ENCODE measurements around the gene ATP6V0B. TPM values are rescaled to one million over a fixed set of nuclear protein-coding genes. Genes with fewer than 3 reads are reported as not detected.

Gene ATP6V0B
- total and polyA plus RNA-seq, 2 of the 13 experiments (the other 11 are each of a cell fraction or from before 2014, with no cell fraction given) = 157 to 161 TPM

- no peak for TF ChIP-seq ZBTB10 (CRISPR knock-in tag; IDR thresholded peaks at IDR 0.05; ENCODE audit: borderline replicate concordance)
- TF ChIP-seq LCORL (IDR thresholded peaks at IDR 0.05) = no peak
- TF ChIP-seq LCORL (CRISPR knock-in tag; IDR thresholded peaks at IDR 0.05) = peak; percentile 58; the same call in 1 of the 2 replicates
- no peak for TF ChIP-seq RCOR2 (CRISPR knock-in tag; IDR thresholded peaks at IDR 0.05)
- no peak; the same call in 1 of the 2 replicates for TF ChIP-seq ZNF331 (CRISPR knock-in tag; IDR thresholded peaks at IDR 0.05)
- no peak for TF ChIP-seq MLLT10 (CRISPR knock-in tag; IDR thresholded peaks at IDR 0.05)
- TF ChIP-seq ZNF256 (CRISPR knock-in tag; conservative IDR thresholded peaks at IDR 0.05) = no peak
- peak; percentile 61 for TF ChIP-seq U2AF1 (optimal IDR thresholded peaks at IDR 0.05; ENCODE audit: low read depth, low read length)
- TF ChIP-seq POLR2AphosphoS2 (IDR thresholded peaks at IDR 0.05; ENCODE audit: low read depth, low read length) = no peak
- TF ChIP-seq HNF4G (IDR thresholded peaks at IDR 0.05; ENCODE audit: borderline replicate concordance, low read depth, low read length) = no peak
- no peak for TF ChIP-seq HNF4G (CRISPR knock-in tag; IDR thresholded peaks at IDR 0.05; ENCODE audit: borderline replicate concordance, low read depth)
- TF ChIP-seq CCDC6 (CRISPR knock-in tag; IDR thresholded peaks at IDR 0.05) = no peak
- TF ChIP-seq CREBL2 (CRISPR knock-in tag; IDR thresholded peaks at IDR 0.05; ENCODE audit: borderline replicate concordance) = no peak
- TF ChIP-seq TARDBP (CRISPR knock-in tag; IDR thresholded peaks at IDR 0.05) = 0 out of 2 replicates have a peak, but pooled peaks have one; percentile 12
- peak; percentile 91 for TF ChIP-seq ZFX (CRISPR knock-in tag; IDR thresholded peaks at IDR 0.05; ENCODE audit: low read depth)
- TF ChIP-seq ZNF292 (CRISPR knock-in tag; IDR thresholded peaks at IDR 0.05; ENCODE audit: borderline replicate concordance, low read depth) = peak; percentile 57; the same call in 1 of the 2 replicates
- no peak for TF ChIP-seq ZNF446 (CRISPR knock-in tag; IDR thresholded peaks at IDR 0.05)
- peak; percentile 28; the same call in 1 of the 2 replicates for TF ChIP-seq CTCF (CRISPR knock-in tag; IDR thresholded peaks at IDR 0.05)
- TF ChIP-seq ZFP41 (CRISPR knock-in tag; IDR thresholded peaks at IDR 0.05; ENCODE audit: borderline replicate concordance) = no peak
- peak; percentile 70 for TF ChIP-seq SP5 (CRISPR knock-in tag; IDR thresholded peaks at IDR 0.05; ENCODE audit: borderline replicate concordance, low read depth)
- TF ChIP-seq ZEB1 (IDR thresholded peaks at IDR 0.05; ENCODE audit: insufficient replicate concordance, low read depth) = no peak
- TF ChIP-seq BCLAF1 (IDR thresholded peaks at IDR 0.05) = no peak
- TF ChIP-seq ZNF614 (CRISPR knock-in tag; IDR thresholded peaks at IDR 0.05; ENCODE audit: borderline replicate concordance) = no peak
- TF ChIP-seq ZNF564 (CRISPR knock-in tag; IDR thresholded peaks at IDR 0.05) = no peak; the same call in 1 of the 2 replicates
These were observed 16.9 kb downstream of the ATP6V0B start, which contains the start of gene CCDC24 (continued) for GRCh38 chr1:43991476-43992231.

All from HepG2 (cell line).